ENCODE data around the gene S100A10.

S100A10 gene

GRCh38 chr1:151967091-151967490 is 26.6 kb downstream of the S100A10 start:
- TF ChIP-seq BACH2 (CRISPR knock-in tag; IDR thresholded peaks at IDR 0.05; ENCODE audit: borderline replicate concordance) = no peak
- TF ChIP-seq ZNF565 (CRISPR knock-in tag; conservative IDR thresholded peaks at IDR 0.05; ENCODE audit: low read depth) = no peak
- TF ChIP-seq RARB (CRISPR knock-in tag; IDR thresholded peaks at IDR 0.05) = no peak
- TF ChIP-seq POU6F1 (CRISPR knock-in tag; IDR thresholded peaks at IDR 0.05; ENCODE audit: borderline replicate concordance, low read depth) = no peak
- TF ChIP-seq TSHZ2 (CRISPR knock-in tag; IDR thresholded peaks at IDR 0.05) = no peak
- TF ChIP-seq ZC3H10 (CRISPR knock-in tag; IDR thresholded peaks at IDR 0.05) = no peak
- no peak for ATAC-seq

GRCh38 chr1:151966061-151966460 is 27.6 kb downstream of the S100A10 start:
- TF ChIP-seq ZFP3 (CRISPR knock-in tag; IDR thresholded peaks at IDR 0.05) = no peak
- TF ChIP-seq ZNF8 (CRISPR knock-in tag; IDR thresholded peaks at IDR 0.05) = no peak
- no peak for TF ChIP-seq CSRNP3 (CRISPR knock-in tag; IDR thresholded peaks at IDR 0.05)
- no peak for TF ChIP-seq PATZ1 (CRISPR knock-in tag; IDR thresholded peaks at IDR 0.05; ENCODE audit: borderline replicate concordance)
- TF ChIP-seq TCF4 (CRISPR knock-in tag; IDR thresholded peaks at IDR 0.05; ENCODE audit: borderline replicate concordance) = no peak
- no peak for TF ChIP-seq PPARA (CRISPR knock-in tag; IDR thresholded peaks at IDR 0.05; ENCODE audit: borderline replicate concordance)
- ATAC-seq = no peak

GRCh38 chr1:151964510-151964909 is 29.1 kb downstream of the S100A10 start:
- ATAC-seq = no peak
- TF ChIP-seq ZNF8 (CRISPR knock-in tag; IDR thresholded peaks at IDR 0.05) = no peak
- TF ChIP-seq ARNTL (CRISPR knock-in tag; IDR thresholded peaks at IDR 0.05; ENCODE audit: borderline replicate concordance, low read depth) = no peak
- TF ChIP-seq TOX (CRISPR knock-in tag; IDR thresholded peaks at IDR 0.05; ENCODE audit: borderline replicate concordance) = no peak
- TF ChIP-seq POU6F1 (CRISPR knock-in tag; IDR thresholded peaks at IDR 0.05; ENCODE audit: borderline replicate concordance, low read depth) = no peak
- TF ChIP-seq ZFP3 (CRISPR knock-in tag; IDR thresholded peaks at IDR 0.05) = no peak
- no peak for TF ChIP-seq CSRNP3 (CRISPR knock-in tag; IDR thresholded peaks at IDR 0.05)
- TF ChIP-seq ESRRG (CRISPR knock-in tag; IDR thresholded peaks at IDR 0.05) = no peak
- TF ChIP-seq ZNF565 (CRISPR knock-in tag; conservative IDR thresholded peaks at IDR 0.05; ENCODE audit: low read depth) = no peak
- no peak for TF ChIP-seq CREB5 (CRISPR knock-in tag; IDR thresholded peaks at IDR 0.05; ENCODE audit: low read depth)
- no peak for TF ChIP-seq RARB (CRISPR knock-in tag; IDR thresholded peaks at IDR 0.05)
